GDM1 (cell line): ENCODE data around the gene SLC24A4.

Experiments
- DNase-seq: peaks from one replicate; lab custom pipeline; 2025; lab: John Stamatoyannopoulos, UW

SLC24A4 gene

GRCh38 chr14:92368001-92368400 is 45.0 kb downstream of the SLC24A4 start:
- no peak for DNase-seq

GRCh38 chr14:92369097-92369496 is 46.1 kb downstream of the SLC24A4 start:
- no peak for DNase-seq

- DNase-seq, result no peak
Observed at GRCh38 chr14:92372230-92372629, 49.3 kb downstream of the SLC24A4 start.

GRCh38 chr14:92373336-92373735 is 50.4 kb downstream of the SLC24A4 start:
- no peak for DNase-seq

- DNase-seq, result no peak
Observed at GRCh38 chr14:92380131-92380530, 57.2 kb downstream of the SLC24A4 start.

- DNase-seq, result no peak
Observed at GRCh38 chr14:92380582-92380981, 57.6 kb downstream of the SLC24A4 start.

- no peak for DNase-seq
Observed at GRCh38 chr14:92382677-92383076, 59.7 kb downstream of the SLC24A4 start.

GRCh38 chr14:92383805-92384204 is 60.8 kb downstream of the SLC24A4 start:
- no peak for DNase-seq

GRCh38 chr14:92384461-92385133 is 61.6 kb downstream of the SLC24A4 start:
- no peak for DNase-seq

- no peak for DNase-seq
Observed at GRCh38 chr14:92385561-92385960, 62.6 kb downstream of the SLC24A4 start.

- DNase-seq, result no peak
Observed at GRCh38 chr14:92386165-92386564, 63.2 kb downstream of the SLC24A4 start.

- no peak for DNase-seq
Observed at GRCh38 chr14:92386637-92387036, 63.7 kb downstream of the SLC24A4 start.

- no peak for DNase-seq
Observed at GRCh38 chr14:92387578-92387977, 64.6 kb downstream of the SLC24A4 start.

GRCh38 chr14:92389598-92390158 is 66.7 kb downstream of the SLC24A4 start:
- DNase-seq, result no peak

GRCh38 chr14:92391726-92392125 is 68.8 kb downstream of the SLC24A4 start:
- DNase-seq, result no peak

- DNase-seq, result no peak
Observed at GRCh38 chr14:92392711-92393110, 69.7 kb downstream of the SLC24A4 start.

GRCh38 chr14:92397150-92397952 is 74.4 kb downstream of the SLC24A4 start:
- no peak for DNase-seq

GRCh38 chr14:92397953-92398564 is 75.1 kb downstream of the SLC24A4 start:
- DNase-seq, result no peak

GRCh38 chr14:92398888-92399636 is 76.1 kb downstream of the SLC24A4 start:
- no peak for DNase-seq

- no peak for DNase-seq
Observed at GRCh38 chr14:92400579-92401444, 77.8 kb downstream of the SLC24A4 start.

- no peak for DNase-seq
Observed at GRCh38 chr14:92401561-92401960, 78.6 kb downstream of the SLC24A4 start.
